ENCODE measurements around the gene E2F1.
"Not testable (repeated sequence)": the region's sequence is repeated elsewhere in the genome, so short reads cannot be mapped to it uniquely, and the experiment has no call there.

The E2F1 gene

DNA sequence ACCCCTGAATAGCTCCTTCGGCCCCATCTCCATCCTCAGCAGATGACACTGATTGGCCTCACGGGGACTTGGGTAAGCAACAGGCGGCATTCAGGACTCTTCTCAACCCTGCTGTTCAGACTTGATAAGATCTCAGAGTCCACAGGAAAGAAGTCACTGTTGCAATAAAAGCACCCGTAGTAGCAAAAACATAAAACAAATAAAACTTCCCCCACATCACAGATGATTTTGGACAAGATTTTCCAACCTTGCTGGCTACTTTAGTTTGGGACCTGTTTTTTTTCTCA is 41.2 kb downstream of the E2F1 start:
- no peak overlapping the region for H3K4me3 ChIP-seq (ENCODE audit: low read length)
- no peaks in the 10 kb centered on the region for H3K4me1 ChIP-seq (ENCODE audit: insufficient read depth, low read length)
- WGBS, result 91% methylated on average over 4 of the region's 4 CpGs
- no peak overlapping the region for H3K9ac ChIP-seq (ENCODE audit: low read depth, low read length)
- peaks cover 31% of the 10 kb centered on the region for H3K36me3 ChIP-seq (ENCODE audit: insufficient read depth, low read length)
- H3K9me3 ChIP-seq (ENCODE audit: insufficient read depth, low read depth, low read length), result no peaks in the 10 kb centered on the region
- H3K27me3 ChIP-seq (ENCODE audit: insufficient read depth, low read length), result no peaks in the 10 kb centered on the region
- H3K27ac ChIP-seq (ENCODE audit: low read depth, low read length), result no peak overlapping the region

DNA sequence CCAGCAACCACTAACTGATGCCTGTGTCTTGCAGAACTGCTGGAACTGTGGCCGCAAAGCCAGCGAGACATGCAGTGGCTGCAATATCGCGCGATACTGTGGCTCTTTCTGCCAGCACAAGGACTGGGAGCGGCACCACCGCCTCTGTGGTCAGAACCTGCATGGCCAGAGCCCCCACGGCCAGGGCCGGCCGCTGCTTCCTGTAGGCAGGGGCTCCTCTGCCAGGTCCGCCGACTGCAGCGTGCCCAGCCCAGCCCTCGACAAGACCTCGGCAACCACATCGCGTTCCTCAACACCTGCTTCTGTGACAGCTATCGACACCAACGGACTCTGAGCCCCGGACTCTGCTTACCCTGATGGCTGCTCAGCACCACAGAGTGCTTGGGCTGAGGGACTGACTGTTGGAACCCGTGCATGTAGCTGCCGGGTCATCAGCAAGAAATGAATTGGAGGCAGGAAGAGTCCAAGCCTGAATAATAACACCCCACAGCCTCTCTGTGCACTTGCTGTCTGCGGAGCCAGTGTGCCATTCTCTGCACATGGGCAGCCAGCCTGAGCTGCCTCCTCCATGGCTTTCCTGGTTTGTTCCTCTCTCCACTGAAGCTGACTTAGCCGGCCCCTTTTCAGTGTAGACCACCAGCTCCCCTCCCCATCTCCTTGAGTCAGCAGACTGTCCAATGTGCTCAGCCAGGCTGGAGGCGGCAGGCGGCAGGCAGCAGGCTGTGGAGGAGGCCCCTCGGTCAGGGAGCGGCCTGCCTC is 41.7 kb downstream of the E2F1 start:
- H3K9ac ChIP-seq (ENCODE audit: low read depth, low read length), result no peak overlapping the region
- no peaks in the 10 kb centered on the region for H3K4me1 ChIP-seq (ENCODE audit: insufficient read depth, low read length)
- no peak overlapping the region for H3K4me3 ChIP-seq (ENCODE audit: low read length)
- no peaks in the 10 kb centered on the region for H3K9me3 ChIP-seq (ENCODE audit: insufficient read depth, low read depth, low read length)
- WGBS, result 95% methylated on average over 28 of the region's 28 CpGs
- H3K27me3 ChIP-seq (ENCODE audit: insufficient read depth, low read length), result no peaks in the 10 kb centered on the region
- H3K36me3 ChIP-seq (ENCODE audit: insufficient read depth, low read length), result peaks cover 36% of the 10 kb centered on the region
- no peak overlapping the region for H3K27ac ChIP-seq (ENCODE audit: low read depth, low read length)

DNA sequence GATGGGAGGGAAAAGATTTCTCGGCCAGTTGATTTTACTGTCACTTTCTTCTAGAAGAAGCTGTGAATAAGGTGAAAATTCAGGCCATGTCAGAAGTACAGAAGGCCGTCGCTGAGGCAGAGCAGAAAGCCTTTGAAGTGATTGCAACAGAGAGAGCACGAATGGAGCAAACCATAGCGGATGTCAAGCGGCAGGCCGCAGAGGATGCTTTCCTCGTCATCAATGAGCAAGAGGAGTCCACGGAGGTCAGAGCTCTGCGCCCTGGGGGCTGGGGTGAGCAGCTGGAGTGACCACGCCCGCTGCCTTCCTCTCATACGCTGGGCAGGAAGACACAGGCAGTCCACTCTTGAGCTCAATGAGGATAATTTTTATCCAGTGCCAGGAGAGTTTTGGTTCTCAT is 45.9 kb downstream of the E2F1 start:
- H3K4me1 ChIP-seq (ENCODE audit: insufficient read depth, low read length), result no peaks in the 10 kb centered on the region
- no peaks in the 10 kb centered on the region for H3K27me3 ChIP-seq (ENCODE audit: insufficient read depth, low read length)
- H3K36me3 ChIP-seq (ENCODE audit: insufficient read depth, low read length), result peaks cover 53% of the 10 kb centered on the region
- no peak overlapping the region for H3K4me3 ChIP-seq (ENCODE audit: low read length)
- 92% methylated on average over 13 of the region's 13 CpGs for WGBS
- no peak overlapping the region for H3K27ac ChIP-seq (ENCODE audit: low read depth, low read length)
- no peak overlapping the region for H3K9ac ChIP-seq (ENCODE audit: low read depth, low read length)
- H3K9me3 ChIP-seq (ENCODE audit: insufficient read depth, low read depth, low read length), result no peaks in the 10 kb centered on the region

DNA sequence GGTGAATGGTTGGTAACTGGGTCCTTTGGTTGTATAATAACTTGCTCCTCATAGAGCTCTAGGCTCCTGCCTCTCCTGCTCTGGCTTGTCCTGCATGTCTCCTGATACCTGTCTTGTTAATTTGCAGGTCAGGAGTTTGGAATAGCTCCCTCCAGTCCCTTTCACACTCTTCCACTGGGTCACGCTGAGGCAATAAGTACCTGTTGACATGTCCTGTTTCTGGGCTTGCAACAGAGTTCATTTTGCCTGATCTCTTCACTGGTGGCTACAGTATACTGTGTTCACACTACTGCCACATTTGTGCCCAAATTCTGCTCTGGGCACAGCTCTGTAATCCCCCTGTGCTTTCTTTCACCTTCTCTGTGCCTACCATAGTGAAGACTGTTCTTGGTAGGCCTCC is 49.4 kb downstream of the E2F1 start:
- Histone ChIP-seq H3K36me3 (ENCODE audit: insufficient read depth, low read length) (peaks cover 42% of the 10 kb centered on the region), H3K4me1 (ENCODE audit: insufficient read depth, low read length) (no peaks in the 10 kb centered on the region)
- WGBS, result 94% methylated on average over 1 of the region's 1 CpG

DNA sequence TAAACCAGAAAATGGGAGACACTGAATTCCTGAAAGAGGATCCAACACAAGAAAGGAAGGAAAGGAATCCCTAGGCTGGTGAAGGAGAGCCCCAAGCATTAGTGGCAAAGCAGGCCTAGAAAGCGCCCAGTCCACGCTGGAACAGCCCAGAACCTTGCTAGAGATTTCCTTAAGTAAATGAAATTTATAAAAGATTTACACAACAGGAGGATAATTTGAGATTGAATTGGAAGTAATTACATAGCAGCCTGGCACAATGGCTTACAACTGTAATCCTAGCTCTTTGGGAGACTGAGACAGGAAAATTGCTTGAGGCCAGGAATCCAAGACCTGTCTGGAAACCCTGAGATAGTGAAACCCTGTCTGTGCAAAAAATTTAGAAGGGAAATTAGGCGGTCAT is 50.8 kb downstream of the E2F1 start:
- Histone ChIP-seq H3K27ac (ENCODE audit: low read depth, low read length) (no peak overlapping the region), H3K4me1 (ENCODE audit: insufficient read depth, low read length) (no peaks in the 10 kb centered on the region), H3K9me3 (ENCODE audit: insufficient read depth, low read depth, low read length) (no peaks in the 10 kb centered on the region), H3K27me3 (ENCODE audit: insufficient read depth, low read length) (no peaks in the 10 kb centered on the region), H3K9ac (ENCODE audit: low read depth, low read length) (no peak overlapping the region), H3K4me3 (ENCODE audit: low read length) (no peak overlapping the region), H3K36me3 (ENCODE audit: insufficient read depth, low read length) (peaks cover 42% of the 10 kb centered on the region)
- 93% methylated on average over 3 of the region's 3 CpGs for WGBS

More for the DNA sequence above, 49.4 kb downstream of the E2F1 start:
- H3K27me3 ChIP-seq (ENCODE audit: insufficient read depth, low read length), result no peaks in the 10 kb centered on the region
- H3K27ac ChIP-seq (ENCODE audit: low read depth, low read length), result no peak overlapping the region
- H3K9me3 ChIP-seq (ENCODE audit: insufficient read depth, low read depth, low read length), result no peaks in the 10 kb centered on the region
- H3K4me3 ChIP-seq (ENCODE audit: low read length), result no peak overlapping the region
- H3K9ac ChIP-seq (ENCODE audit: low read depth, low read length), result no peak overlapping the region

DNA sequence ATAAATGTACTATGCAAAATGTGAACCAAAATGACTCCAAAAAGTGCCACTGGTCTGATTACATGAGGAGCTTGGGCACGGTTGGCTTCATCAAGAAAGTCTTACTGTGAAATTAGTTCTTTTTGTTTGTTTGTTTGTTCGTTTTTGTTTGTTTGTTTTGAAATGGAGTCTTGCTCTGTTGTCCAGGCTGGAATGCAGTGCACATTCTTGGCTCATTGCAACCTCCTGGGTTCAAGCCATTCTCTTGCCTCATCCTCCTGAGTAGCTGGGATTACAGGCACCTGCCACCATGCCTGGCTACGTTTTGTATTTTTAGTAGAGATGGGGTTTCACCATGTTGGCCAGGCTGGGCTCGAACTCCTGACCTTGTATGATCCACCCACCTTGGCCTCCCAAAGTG is 54.3 kb downstream of the E2F1 start:
- not testable (repeated sequence) for H3K4me1 ChIP-seq (ENCODE audit: insufficient read depth, low read length); H3K4me3 ChIP-seq (ENCODE audit: low read length); H3K27me3 ChIP-seq (ENCODE audit: insufficient read depth, low read length); H3K9ac ChIP-seq (ENCODE audit: low read depth, low read length); H3K27ac ChIP-seq (ENCODE audit: low read depth, low read length); H3K9me3 ChIP-seq (ENCODE audit: insufficient read depth, low read depth, low read length)
- 96% methylated on average over 4 of the region's 4 CpGs for WGBS
- peaks cover 47% of the 10 kb centered on the region for H3K36me3 ChIP-seq (ENCODE audit: insufficient read depth, low read length)

DNA sequence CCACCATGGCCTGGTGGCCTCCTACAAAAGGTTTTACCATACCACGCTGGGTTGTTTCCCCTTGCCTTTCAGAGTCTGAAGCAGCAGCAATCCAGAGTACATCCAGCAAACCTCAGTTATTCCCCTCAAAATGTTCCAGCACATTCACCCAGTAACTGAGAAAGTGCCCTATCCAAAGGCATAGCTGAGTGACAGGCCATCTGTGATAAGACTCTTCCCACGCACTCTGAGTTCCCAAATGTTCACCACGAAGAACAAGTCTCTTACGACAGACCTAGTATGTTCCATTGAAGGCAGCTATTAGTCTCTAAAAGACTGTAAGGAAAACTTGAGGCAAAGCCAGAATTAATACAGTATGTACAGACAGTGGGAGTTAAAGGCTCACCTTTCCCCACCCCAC is 55.7 kb downstream of the E2F1 start:
- H3K9me3 ChIP-seq (ENCODE audit: insufficient read depth, low read depth, low read length), result no peaks in the 10 kb centered on the region
- H3K9ac ChIP-seq (ENCODE audit: low read depth, low read length), result no peak overlapping the region
- no peak overlapping the region for H3K4me3 ChIP-seq (ENCODE audit: low read length)
- H3K27me3 ChIP-seq (ENCODE audit: insufficient read depth, low read length), result no peaks in the 10 kb centered on the region
- H3K4me1 ChIP-seq (ENCODE audit: insufficient read depth, low read length), result no peaks in the 10 kb centered on the region
- H3K36me3 ChIP-seq (ENCODE audit: insufficient read depth, low read length), result peaks cover 50% of the 10 kb centered on the region
- 97% methylated on average over 4 of the region's 4 CpGs for WGBS
- H3K27ac ChIP-seq (ENCODE audit: low read depth, low read length), result no peak overlapping the region

DNA sequence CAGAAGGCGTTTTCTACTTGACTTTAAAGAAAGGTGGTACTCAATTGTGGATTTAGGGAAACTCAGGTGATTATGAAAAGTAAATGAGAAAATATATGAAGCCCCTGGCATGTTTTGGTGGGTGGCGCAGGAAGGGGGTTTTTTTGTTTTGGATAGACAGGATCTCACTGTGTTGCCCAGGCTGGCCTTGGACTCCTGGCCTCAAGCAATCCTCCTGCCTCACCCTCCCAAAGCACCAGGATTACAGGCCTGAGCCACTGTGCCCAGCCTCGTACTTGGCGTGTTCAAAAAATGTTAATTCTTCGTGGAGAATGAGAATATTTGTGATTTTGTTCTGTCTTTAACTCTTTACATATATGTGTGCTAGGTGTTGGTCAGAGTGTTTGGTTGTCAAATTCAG is 56.2 kb downstream of the E2F1 start:
- no peaks in the 10 kb centered on the region for H3K4me1 ChIP-seq (ENCODE audit: insufficient read depth, low read length)
- 98% methylated on average over 5 of the region's 5 CpGs for WGBS
- H3K27ac ChIP-seq (ENCODE audit: low read depth, low read length), result no peak overlapping the region
- H3K9ac ChIP-seq (ENCODE audit: low read depth, low read length), result no peak overlapping the region
- H3K9me3 ChIP-seq (ENCODE audit: insufficient read depth, low read depth, low read length), result no peaks in the 10 kb centered on the region
- H3K4me3 ChIP-seq (ENCODE audit: low read length), result no peak overlapping the region
- H3K27me3 ChIP-seq (ENCODE audit: insufficient read depth, low read length), result no peaks in the 10 kb centered on the region
- H3K36me3 ChIP-seq (ENCODE audit: insufficient read depth, low read length), result peaks cover 49% of the 10 kb centered on the region

DNA sequence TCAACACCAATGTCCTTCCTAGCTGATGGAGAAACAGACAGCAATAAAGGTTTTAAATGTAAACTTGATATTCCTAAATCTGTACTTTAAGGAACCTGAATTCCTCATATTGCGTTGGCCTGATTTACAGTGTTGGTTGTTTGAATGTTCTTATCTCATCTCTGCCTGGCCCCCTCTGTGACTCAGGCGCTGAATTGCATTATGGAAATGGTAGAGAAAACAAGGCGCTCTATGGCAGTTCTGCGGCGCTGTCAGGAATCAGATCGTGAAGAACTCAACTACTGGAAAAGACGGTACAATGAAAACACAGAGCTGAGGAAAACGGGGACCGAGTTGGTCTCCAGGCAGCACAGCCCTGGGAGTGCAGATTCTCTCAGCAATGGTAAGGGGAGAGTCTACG is 56.7 kb downstream of the E2F1 start:
- Histone ChIP-seq H3K27ac (ENCODE audit: low read depth, low read length) (no peak overlapping the region), H3K9me3 (ENCODE audit: insufficient read depth, low read depth, low read length) (no peaks in the 10 kb centered on the region), H3K4me1 (ENCODE audit: insufficient read depth, low read length) (no peaks in the 10 kb centered on the region), H3K9ac (ENCODE audit: low read depth, low read length) (no peak overlapping the region), H3K36me3 (ENCODE audit: insufficient read depth, low read length) (peaks cover 54% of the 10 kb centered on the region), H3K27me3 (ENCODE audit: insufficient read depth, low read length) (no peaks in the 10 kb centered on the region), H3K4me3 (ENCODE audit: low read length) (no peak overlapping the region)
- WGBS, result 95% methylated on average over 10 of the region's 10 CpGs

DNA sequence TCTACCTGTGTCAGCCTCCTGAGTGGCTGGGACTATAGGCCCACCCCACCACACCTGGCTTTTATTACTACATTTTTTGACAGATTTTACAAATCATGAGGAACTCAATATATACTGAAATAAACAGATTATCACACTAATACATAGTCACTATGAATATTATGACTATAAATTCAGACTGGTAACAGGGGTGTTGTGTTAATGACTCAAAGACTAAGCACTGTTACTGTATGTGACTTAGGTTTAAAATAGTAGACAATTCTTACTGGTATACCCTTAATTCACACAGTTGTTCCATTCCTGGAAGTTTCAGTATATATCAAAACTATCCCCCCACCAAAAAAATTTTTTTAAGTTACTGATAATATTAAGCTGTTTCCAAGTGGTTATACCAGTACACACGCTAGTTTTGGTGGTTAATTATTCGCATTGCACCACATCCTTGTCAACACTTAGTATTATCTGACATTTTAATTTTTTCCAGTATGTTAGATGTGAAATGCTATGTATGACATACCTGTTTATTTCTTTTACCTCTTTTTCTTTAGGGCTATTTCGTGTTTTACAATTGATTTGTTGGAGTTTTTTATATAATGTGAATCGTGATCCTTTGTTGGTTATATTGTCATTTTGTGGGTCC is 58.5 kb downstream of the E2F1 start:
- Histone ChIP-seq H3K9ac (ENCODE audit: low read depth, low read length) (no peak overlapping the region), H3K27ac (ENCODE audit: low read depth, low read length) (no peak overlapping the region), H3K9me3 (ENCODE audit: insufficient read depth, low read depth, low read length) (no peaks in the 10 kb centered on the region), H3K4me1 (ENCODE audit: insufficient read depth, low read length) (no peaks in the 10 kb centered on the region), H3K27me3 (ENCODE audit: insufficient read depth, low read length) (no peaks in the 10 kb centered on the region), H3K36me3 (ENCODE audit: insufficient read depth, low read length) (peaks cover 65% of the 10 kb centered on the region), H3K4me3 (ENCODE audit: low read length) (no peak overlapping the region)
- 88% methylated on average over 2 of the region's 4 CpGs for WGBS

DNA sequence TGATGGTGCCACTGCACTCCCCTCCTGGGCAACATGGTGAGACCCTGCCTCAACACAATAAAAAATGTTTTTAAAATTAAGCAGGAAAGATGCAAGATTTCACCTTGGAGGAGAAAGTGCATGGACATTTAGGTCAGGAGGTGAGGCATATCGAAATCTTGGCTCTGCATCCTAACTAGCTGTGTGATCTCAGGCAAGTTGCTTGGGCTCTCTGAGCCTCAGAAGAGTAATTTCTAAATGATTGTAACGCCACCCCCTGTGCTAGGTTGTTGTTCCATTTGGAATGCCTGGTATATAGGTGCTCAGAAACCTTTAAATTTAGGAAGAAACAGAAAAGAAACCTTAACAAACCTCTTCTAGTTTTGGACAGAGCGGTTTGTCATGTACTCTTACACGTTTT is 60.0 kb downstream of the E2F1 start:
- peaks cover 64% of the 10 kb centered on the region for H3K36me3 ChIP-seq (ENCODE audit: insufficient read depth, low read length)
- WGBS, result 90% methylated on average over 4 of the region's 4 CpGs
- no peak overlapping the region for H3K4me3 ChIP-seq (ENCODE audit: low read length)
- no peak overlapping the region for H3K27ac ChIP-seq (ENCODE audit: low read depth, low read length)
- no peaks in the 10 kb centered on the region for H3K9me3 ChIP-seq (ENCODE audit: insufficient read depth, low read depth, low read length)
- H3K9ac ChIP-seq (ENCODE audit: low read depth, low read length), result no peak overlapping the region
- no peaks in the 10 kb centered on the region for H3K27me3 ChIP-seq (ENCODE audit: insufficient read depth, low read length)
- H3K4me1 ChIP-seq (ENCODE audit: insufficient read depth, low read length), result no peaks in the 10 kb centered on the region
